K562 treated with DMSO at 1 percent for 4 hours (cell line): ENCODE measurements around the gene SIN3B. TPM values are rescaled to one million over a fixed set of nuclear protein-coding genes. Genes with fewer than 3 reads are reported as not detected.

ENCODE experiments used
- total RNA-seq: library from RNA; unstranded; fragments of 300-600 nt; gene quantifications from 2 replicates; pipeline ENCODE4 v1.2.3, GENCODE V29; 2022; ENCODE audit not compliant: insufficient read depth

Gene SIN3B, protein sequence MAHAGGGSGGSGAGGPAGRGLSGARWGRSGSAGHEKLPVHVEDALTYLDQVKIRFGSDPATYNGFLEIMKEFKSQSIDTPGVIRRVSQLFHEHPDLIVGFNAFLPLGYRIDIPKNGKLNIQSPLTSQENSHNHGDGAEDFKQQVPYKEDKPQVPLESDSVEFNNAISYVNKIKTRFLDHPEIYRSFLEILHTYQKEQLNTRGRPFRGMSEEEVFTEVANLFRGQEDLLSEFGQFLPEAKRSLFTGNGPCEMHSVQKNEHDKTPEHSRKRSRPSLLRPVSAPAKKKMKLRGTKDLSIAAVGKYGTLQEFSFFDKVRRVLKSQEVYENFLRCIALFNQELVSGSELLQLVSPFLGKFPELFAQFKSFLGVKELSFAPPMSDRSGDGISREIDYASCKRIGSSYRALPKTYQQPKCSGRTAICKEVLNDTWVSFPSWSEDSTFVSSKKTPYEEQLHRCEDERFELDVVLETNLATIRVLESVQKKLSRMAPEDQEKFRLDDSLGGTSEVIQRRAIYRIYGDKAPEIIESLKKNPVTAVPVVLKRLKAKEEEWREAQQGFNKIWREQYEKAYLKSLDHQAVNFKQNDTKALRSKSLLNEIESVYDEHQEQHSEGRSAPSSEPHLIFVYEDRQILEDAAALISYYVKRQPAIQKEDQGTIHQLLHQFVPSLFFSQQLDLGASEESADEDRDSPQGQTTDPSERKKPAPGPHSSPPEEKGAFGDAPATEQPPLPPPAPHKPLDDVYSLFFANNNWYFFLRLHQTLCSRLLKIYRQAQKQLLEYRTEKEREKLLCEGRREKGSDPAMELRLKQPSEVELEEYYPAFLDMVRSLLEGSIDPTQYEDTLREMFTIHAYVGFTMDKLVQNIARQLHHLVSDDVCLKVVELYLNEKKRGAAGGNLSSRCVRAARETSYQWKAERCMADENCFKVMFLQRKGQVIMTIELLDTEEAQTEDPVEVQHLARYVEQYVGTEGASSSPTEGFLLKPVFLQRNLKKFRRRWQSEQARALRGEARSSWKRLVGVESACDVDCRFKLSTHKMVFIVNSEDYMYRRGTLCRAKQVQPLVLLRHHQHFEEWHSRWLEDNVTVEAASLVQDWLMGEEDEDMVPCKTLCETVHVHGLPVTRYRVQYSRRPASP
- 26.6 and 31.5 TPM in 2 replicates for total RNA-seq

DNA sequence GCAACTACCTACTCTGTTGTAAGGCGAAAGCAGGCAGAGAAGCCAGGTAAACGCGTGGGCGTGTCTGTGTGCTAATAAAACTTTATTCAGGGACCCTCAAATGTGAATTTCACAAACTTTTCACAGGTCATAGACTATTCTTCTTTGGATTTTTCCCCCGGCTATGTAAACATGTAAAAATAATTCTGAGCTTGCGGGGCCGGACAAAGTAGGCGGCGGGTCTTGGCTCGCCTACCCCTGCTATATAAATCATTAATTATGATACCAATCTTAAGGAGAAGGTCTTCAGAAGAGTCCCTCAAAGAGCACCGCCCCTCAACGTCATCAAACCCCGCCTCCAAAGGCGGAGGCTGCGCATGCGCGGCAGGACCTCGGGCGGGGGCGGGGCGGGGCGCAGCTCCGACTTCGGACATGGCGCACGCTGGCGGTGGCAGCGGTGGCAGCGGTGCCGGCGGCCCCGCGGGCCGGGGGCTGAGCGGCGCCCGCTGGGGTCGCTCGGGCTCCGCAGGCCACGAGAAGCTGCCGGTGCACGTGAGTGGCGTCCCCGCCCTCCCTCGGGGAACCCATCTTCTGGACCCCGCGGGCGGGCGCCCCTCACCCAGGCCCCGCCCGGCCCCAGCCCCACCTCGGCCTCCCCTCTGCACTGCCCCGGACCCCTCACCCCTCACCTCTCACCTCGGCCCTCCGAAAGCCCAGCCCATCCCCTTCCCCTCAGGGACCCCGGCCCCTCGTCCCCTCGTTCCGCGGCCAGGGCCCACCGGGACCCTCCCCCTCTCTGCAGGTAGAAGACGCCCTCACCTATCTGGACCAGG, at the start of gene SIN3B:
Gene SIN3B (plus strand): TSS at position 389 of the 812 bp plus-strand sequence. CDS start 23 bp downstream, at position 412.

DNA sequence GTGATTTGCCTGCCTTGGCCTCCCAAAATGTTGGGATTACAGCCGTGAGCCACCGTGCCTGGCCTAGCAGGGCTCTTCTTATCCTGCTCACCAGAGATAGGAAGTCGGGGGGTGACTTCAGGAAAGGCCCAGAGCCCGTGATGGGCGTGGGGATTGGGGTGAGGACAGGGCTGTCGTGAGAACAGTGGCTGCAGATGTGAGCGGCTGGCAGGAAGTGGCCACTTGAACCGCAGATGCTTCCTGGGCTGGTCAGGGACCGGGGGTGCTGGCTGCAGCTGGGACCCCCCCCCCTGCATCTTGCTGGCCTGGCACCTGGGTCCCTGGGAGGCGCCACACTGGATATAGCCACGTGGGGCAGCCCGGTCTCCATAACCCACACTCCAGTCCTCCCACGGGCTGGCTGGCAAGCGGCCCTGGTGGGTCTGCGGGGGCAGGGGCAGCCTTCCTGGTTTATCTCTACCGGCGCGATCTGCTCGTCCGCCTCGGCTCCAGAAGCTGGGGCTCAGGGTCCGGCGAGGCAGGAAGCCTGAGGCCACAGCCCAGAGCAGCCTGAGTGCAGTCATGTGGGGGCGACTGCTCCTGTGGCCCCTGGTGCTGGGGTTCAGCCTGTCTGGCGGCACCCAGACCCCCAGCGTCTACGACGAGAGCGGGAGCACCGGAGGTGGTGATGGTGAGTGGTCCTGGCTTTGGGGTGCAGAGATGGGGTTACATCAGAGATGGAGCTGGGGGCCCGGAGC, 59.6 kb downstream of the SIN3B start, which contains the start of gene F2RL3:
Gene F2RL3 (plus strand): TSS at position 371 of the 737 bp plus-strand sequence. CDS start 191 bp downstream, at position 562.

Other genes with a start within 250 kb of the SIN3B start
- 14.2 and 17.1 TPM in 2 replicates for gene MED26, start 201.2 kb upstream of the SIN3B start, total RNA-seq
- 55.3 and 63.7 TPM in 2 replicates for gene SMIM7, start 169.3 kb upstream of the SIN3B start, total RNA-seq
- gene TMEM38A, start 168.3 kb upstream of the SIN3B start, total RNA-seq, result 7.5 and 10.0 TPM in 2 replicates
- gene NWD1, start 109.6 kb upstream of the SIN3B start, total RNA-seq, result not detected in 2 replicates
- 2.2 and 3.6 TPM in 2 replicates for gene F2RL3, start 59.6 kb downstream of the SIN3B start, total RNA-seq
- 1.4 and 1.8 TPM in 2 replicates for gene CPAMD8, start 197.4 kb downstream of the SIN3B start, total RNA-seq
- 24.9 and 28.3 TPM in 2 replicates for gene HAUS8, start 246.1 kb downstream of the SIN3B start, total RNA-seq
- 69.4 and 79.7 TPM in 2 replicates for gene MYO9B, start 246.4 kb downstream of the SIN3B start, total RNA-seq